ENCODE measurements around the gene GPSM3.
"Not testable (repeated sequence)": the region's sequence is repeated elsewhere in the genome, so short reads cannot be mapped to it uniquely, and the experiment has no call there.

Gene GPSM3, protein sequence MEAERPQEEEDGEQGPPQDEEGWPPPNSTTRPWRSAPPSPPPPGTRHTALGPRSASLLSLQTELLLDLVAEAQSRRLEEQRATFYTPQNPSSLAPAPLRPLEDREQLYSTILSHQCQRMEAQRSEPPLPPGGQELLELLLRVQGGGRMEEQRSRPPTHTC

DNA sequence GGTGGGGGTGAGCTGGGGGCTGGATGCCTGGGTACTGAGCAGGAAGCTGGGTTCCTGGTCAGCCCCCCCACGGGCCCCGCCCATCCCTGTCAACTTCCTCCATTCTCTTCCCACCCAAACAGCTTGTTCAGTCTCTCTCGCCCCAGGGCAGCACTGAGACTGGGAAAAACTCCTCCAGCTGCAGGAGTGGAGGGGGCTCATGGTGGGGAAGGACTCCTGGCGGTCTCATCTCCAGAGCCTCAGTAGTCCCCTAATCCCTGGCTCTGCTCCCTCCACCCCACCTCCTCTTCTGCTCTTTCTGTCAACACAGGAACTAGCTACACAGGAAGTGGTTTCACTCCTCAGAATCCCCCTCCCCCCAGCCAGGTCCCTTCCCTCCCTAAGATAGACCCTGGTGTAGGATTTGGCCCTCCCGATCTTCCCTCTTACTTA is at the start of gene GPSM3:
TSS of gene GPSM3 (minus strand) at position 36 of the 432 bp plus-strand sequence. CDS start 130 bp downstream, outside the sequence.
- no peak for FAIRE-seq

DNA sequence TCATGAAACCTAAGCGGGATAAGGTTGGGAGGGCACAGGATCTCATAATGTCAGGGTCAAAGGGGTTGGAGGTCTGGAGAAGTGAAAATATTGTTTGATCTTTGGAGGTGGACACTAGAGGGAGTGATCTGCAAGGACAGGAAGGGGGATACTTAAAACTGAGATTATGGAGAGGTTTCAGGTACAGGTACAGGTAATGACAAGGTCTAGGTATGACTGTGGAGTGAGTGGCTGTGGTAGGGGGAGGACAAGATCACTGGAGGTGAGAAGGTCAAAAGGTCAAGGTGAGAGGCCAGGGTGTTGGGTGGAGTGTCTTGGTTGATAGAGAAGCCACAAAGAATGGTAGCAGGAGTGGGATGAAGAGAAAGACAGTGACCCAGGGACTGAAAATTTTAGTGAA is 48.2 kb upstream of the GPSM3 start:
- no peak for FAIRE-seq

DNA sequence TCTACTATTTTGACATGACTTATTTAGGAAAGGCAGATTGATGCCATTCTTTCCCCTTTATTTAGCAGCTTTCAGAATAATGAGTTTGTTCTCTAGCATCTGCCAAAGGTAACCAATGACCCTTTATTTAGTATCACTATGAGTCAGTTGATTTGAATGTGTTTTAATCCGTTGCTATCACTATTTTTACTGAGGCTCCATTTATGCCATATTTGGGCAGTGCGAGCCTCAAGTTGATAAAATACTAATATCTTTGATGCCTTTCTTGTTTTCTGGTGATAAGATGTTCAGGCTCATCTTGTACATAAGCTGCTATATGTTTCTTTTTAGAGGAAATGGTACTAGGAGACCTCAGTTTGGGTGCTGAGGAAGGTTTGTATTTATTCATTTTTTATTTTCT is 47.0 kb upstream of the GPSM3 start:
- FAIRE-seq: no peak

DNA sequence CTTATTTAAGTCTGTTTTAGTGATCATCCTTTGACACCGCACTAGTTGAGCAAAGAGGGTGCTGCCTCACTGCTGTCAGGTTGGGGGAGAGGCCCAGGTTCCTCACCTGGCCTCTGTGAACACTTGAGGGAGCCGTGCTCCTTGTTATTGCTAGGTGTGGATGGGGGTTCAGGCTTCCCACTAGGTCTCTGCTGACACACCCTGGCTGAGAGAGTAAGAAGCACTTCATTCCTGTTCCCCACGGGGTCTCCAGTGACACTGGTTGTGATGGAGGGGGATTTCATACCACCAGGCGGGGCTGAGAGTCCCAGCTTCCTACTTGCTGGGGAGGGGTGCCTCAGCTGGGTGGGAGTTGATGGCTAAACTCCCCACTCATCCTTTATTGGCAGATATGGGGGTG is 42.5 kb upstream of the GPSM3 start:
- no peak for FAIRE-seq

DNA sequence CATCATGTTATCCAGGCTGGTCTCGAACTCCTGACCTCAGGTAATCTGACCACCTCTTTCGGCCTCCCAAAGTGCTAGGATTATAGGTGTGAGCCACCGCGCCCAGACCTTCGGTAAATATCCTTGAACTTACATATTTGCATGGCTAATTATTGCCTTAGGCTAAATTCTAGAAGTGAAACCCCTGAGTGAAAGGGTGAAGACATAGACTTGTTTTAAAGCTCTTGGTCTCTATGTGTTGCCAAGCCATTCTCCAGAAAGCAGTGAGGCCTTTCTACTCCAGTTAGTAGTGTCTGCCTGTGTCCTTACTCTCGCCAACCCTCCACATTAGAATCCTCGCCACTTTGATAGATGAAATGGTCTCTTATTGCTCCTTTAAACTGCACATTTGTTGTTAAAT is 34.0 kb upstream of the GPSM3 start:
- FAIRE-seq: no peak

DNA sequence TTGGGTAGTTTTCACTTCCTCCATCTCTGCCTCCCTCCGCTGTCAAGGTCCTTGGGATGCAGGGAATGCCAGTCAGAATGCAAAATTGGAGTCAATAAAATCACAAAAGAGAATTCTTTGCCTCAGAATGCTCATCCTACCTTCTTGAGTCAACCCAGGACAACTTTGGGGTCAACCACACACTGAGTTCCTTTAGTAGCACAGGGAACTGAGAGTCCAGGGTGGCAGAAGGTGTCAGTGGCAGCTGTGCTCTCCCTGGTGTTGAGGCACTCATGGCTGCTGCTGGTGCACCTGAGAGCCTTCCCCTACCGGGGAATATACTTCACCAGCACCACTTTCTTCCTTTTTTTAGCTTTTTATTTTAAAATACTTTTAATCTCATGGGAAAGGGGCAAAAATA is 32.3 kb upstream of the GPSM3 start:
- no peak for FAIRE-seq

DNA sequence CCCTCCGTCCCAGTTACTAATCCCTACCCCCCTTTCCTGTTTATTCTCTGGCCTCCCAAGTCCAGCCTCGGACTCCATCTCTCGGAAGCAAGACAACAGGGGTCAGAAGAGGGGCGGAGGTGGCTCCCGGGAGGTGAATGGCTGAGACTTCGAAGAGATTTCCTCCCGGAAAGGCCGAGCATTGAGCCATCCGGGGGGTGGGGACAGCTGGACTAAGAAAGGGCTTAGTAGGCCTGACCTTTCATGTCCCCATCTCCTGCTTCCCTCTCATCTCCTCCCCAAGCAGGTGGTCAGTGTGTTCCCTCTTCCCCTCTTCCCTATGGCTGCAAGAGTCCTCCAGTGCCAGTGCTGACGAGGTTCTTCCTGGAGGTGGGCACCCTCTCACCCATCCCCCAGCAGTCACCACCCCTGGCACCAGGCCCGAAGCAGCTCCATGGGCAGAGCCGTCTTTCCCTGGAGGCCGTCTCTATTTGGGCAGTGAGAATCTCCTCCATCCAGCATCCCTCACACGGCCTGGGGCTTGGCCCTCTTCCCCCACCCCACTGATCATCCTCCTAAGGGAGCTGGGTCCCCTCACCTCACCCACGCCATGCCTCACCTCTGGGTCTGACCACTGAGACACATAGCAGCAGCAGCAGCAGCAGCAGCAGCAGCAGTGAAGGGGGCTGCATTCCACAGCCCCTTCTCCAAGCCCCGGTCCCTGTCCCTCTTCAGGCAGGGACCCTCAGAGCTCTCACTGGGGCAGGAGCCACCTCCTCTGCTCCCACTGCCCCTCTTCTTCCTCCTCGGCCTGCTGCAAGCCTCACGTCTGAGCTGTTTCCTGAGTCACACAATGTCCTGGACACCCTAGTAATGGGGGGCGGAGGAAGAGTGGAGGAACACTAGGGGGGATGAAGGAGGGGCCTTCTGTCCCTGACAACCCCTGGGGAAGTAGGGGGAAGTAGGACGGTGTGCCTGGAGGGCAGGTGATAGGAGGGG is 31.1 kb upstream of the GPSM3 start, which contains the start of gene NOTCH4:
TSS of gene NOTCH4 (minus strand) at position 810 of the 978 bp plus-strand sequence. CDS start at position 671, 139 bp downstream.
- FAIRE-seq: no peak

DNA sequence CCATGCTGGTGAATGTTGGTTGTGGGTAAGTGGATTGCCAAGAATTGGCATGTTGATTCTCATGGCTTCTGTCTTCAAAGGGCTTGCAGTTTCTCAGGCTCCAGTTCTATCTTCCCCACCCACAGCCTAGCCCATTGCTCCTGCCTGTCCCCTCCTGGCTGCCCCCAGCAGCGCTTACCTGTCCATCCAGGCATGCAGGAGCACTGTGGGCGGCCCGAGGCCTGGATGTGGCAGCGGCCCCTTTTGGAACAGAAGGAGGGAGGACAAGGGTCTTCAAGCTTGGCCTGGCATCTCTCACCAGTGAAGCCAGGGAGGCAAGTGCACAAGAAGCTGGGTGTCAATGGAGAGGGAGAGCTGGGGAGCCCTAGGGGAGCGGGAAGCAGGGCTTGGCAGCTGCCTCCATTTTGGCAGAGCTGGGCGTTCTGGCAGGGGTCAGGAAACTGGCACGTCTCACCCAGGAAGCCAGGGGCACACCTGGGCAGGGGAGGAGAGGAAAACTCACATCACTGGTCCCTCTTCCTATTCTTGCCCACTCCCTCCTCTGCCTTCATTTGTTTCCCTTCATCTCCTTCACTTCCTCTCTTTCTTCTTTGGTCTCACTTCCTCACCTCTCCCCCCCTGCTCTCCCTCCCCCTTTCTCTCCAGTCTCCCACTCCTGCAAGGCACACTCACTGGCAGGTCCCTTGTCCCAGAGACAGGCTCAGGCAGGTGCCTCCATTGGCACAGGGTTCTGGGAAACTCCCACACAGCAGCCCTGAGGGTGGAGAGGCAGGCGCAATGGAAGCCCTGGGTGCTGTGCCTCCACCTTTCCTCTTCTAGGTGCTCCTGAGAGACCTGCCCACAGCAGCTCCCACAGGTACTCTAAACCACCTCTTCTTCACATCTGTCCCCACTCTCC is 30.1 kb upstream of the GPSM3 start:
- no peak for FAIRE-seq

DNA sequence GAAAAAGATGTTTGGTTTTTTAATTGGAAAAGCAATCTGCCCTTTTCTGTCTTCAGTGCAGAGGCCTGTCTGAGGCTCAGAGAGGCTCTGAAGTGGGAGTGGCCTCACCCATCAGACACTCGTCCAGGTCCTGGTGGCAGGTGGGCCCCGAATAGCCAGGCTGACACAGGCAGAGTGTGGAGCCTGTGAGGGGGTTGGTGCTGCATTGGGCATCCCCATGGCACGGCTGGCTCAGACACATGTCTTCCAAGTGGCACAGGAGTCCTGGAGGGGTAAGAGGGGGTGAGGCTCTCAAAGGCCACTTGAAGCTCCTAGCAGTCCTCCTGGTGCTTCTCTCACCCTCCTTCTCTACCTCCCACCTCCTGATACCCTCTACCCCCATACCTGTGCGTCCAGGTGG is 27.6 kb upstream of the GPSM3 start:
- no peak for FAIRE-seq

DNA sequence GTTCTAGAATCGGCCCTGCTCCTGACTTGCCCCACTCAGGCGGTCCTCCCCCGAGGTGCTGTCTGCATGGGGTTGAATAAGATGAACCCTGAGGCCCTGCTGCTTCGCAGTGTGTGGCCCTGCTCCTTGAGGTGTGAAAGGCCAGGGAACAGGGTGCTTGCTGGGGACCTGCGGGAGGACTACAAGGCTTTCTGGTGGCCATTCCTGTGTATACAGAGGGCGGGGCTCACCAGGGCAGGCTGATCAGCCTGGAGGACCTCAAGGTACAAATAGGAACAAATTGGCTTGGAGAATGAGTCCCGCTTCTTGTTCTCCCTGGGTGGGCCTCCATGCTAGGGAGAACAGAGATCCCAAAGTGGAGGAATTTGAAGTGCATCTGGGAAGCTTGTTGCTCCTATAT is 25.7 kb upstream of the GPSM3 start:
- FAIRE-seq: no peak

DNA sequence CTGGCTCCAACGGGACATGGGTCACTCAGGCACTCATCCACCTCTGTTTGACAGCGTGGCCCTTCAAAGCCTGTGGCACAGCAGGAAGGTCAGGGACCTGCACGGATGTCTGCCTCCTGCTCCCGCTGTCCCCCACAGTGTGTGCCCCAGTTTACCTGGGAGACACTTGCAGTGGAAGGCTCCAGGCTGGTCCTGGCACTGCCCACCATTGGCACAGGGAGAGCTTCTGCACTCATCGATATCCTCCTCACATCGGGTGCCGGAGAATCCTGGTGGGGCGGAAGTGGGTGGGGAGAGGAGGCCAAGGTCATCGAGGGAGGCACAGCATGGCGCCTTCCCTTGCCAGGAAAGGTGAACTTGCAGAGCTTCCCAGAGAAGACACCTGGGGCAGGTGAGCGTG is 24.6 kb upstream of the GPSM3 start:
- no peak for FAIRE-seq

DNA sequence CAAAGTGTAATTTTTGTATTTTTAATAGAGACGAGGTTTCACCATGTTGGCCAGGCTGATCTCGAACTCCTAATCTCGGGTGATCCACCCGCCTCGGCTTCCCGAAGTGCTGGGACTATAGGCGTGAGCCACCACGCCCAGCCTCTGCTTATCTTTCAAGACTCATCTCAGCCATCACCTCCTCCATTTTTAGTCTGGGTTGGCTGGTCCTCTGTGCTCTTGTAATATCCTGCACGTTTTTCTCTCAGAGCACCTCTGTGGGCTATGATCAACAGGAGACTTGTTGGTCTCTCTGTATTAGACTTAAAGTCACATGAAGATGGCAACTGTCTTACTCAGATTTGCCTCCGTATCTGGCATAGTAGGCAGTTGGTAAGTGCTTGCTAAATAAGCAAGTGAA is 23.8 kb upstream of the GPSM3 start:
- no peak for FAIRE-seq

DNA sequence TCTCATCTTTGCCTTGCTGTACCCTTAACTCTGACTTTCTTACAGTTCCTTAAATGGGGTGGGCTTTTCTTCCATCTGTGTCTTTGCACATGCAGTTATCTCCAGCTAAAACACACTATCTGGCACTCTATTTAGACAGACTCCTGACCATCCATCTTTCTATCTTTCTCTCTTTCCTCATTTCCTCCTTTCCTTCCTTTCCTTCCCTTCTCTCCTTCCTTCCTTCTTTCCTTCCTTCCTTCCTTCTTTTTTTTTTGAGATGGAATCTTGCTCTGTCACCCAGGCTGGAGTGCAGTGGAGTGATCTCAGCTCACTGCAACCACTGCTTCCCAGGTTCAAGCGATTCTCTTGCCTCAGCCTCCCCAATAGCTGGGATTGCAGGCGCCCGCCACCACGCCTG is 23.2 kb upstream of the GPSM3 start:
- FAIRE-seq: no peak

DNA sequence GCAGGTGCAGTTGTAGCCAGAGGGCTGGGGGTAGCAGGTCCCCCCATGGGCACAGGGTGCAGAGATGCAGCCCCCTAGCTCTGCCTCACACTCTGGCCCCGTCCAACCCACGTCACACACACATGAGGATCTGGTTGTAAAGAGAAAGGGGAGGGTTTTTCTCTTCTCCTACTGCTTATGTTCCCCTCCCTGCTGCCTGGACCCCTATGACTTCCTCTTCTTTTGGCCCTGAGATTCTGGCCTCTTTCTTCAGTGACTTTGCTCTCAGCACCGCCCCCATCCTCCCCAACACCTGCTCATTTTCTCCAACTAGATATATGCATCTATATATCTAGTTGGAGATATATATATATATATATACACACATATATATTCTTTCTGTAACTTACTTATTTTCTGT is 21.7 kb upstream of the GPSM3 start:
- no peak for FAIRE-seq

DNA sequence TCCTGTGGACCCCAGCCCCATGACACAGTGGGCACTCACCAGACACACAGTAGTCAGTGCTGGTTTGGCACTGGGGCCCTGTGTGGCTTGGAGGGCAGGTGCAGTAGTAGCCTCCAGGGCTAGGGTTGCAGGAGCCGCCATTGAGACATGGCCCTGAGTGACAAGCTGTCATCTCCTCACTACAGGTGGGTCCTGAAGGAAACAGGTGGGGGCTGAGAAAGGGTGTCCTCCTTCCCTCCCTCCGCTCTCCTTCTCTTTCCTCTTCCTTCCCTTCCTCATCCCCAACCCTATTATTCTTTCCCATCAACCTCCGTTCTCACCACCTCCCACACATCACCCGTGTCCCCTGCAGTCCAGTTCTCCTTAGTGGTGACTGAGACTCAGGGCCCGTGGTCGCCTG is 21.2 kb upstream of the GPSM3 start:
- FAIRE-seq: no peak

DNA sequence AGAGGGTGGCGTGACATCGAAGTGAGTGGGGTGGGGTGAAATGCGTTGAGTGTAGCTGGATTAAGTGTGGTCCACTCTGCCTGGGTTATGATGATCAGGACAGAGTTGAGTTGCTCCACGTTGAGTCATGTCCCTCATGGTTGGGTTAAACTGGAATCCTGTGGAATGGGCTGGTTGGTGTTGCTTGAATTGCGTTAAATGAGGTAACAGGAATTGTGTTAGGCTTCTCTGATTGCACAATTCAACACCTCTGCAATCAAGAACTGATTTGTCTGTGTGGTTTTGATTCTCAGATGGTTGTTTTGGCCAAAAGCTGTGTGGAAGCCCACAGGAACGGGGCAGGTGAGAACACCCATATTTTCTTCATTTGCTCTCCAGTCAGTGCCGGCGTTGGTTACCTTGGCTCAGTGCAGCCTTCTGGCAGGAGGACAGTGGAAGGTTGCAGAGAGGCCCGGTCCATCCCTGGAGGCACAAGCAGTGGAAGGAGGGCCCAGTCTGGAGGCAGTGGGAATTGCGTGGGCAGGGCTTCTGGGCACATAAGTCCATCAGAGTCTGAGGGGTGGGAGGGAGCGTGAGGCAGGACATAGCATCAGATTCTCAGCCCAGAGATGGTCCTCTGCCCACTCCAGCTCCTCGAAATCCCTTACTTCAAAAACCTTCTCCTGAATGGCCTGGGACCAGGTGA is 19.8 kb upstream of the GPSM3 start:
- no peak for FAIRE-seq

DNA sequence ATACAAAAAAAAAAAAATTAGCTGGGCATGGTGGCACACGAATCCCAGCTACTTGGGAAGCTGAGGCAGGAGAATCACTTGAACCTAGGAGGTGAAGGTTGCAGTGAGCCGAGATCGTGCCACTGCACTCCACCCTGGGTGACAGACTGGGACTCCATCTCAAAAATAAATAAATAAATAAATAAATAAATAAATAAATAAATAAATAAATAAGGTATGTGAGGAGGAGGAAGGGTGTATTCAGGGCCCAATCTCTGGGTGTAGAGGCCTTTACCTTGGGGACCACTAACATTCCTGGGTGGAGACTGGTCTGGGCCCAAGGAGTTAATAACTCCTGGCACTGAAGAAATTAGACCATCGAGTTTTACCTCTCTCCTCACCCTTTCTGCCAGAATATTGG is 19.0 kb upstream of the GPSM3 start:
- FAIRE-seq: not testable (repeated sequence)

DNA sequence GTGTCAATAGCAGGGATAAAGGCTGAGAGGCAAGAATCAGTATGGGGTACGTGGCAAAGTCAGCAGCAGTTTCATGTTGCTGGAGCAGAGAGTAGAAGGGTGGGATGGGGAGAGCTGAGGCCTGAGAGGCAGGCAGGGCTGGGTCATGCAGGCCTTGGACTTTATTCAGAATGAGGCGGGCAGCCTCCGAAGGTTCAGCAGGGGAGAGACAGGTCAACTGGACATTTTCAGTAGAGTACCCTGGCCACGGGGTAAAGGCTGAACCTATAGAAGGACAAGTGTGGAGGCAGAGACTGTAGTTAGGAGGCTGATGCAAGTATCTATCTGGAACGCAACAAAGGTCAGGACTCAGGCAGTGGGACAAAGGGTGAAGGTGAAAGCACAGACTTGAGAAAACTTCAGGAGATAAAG is 17.8 kb upstream of the GPSM3 start:
- no peak for FAIRE-seq

DNA sequence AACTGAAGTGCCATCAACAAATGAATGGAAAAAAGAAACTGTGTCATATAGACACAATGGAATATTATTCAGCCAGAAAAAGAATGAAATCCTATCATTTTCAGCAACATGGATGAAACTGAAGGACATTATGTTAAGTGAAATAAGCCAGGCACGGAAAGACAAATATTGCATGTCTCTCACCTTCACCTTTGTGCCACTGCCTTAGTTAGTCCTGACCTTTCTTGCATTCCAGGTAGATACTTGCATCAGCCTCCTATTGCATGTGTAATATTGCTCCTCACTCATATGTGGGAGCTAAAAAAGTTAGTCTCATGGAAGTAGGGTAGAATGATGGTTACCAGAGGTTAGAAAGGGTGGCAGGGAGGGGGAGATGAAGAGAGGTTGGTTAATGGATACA is 16.6 kb upstream of the GPSM3 start:
- FAIRE-seq: no peak

DNA sequence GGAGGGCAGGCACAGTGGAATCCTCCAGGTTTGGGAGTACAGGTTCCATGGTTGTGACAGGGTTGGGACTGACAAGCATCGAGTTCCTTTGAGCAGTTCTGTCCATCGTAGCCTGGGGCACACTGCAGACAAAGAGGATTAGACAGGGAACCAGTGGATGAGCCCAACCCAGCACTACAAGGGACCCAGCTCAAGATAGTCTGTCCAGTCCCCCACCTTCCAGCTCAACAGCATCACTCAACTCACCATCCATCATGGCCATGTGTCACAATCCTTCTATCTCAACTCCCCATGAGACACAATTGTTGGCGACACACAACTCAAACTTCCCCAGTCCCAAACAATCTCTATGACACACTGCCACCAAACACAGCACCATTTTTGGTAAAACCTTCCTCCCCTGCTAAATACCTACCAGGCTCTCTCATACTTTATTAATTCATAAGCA is 11.8 kb upstream of the GPSM3 start:
- no peak for FAIRE-seq

DNA sequence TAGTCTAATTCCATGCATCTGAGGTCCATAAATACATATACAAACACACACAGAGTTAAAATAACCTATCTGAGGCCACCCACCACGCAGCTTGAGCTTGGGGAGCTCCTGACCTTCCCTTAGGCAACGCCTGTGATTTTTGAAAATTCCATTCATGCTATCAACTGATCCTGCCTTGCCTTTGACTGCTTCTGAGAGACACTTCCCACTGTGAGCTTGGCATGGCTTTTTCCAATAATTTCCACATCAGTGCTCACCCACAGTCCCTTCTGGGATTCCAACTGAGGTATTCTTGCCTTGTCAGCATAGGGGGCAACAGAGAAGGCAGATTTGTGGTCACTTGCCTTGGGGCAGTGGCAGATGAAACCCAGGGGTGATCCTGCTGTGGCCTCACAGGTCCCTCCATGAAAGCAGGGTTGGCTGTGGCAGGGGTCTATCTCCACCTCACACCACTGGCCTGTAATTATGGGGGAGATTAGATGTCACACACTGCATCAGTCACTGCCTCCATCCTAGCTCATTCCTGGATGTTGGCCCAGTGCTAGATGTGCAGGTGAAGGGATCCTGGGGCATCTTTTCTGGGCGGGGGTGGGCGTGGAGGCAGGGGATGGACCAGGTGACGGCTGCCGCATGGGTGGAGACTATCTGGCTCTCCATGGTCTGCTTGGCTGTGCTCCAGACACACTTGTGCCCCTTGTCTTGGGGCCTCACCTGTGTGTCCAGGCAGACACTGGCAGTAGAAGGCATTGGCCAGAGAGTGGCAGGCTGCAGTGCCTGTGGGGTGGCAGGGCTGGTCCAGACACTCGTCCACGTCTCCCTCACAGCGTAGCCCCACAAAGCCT is 11.2 kb upstream of the GPSM3 start:
- FAIRE-seq: no peak

DNA sequence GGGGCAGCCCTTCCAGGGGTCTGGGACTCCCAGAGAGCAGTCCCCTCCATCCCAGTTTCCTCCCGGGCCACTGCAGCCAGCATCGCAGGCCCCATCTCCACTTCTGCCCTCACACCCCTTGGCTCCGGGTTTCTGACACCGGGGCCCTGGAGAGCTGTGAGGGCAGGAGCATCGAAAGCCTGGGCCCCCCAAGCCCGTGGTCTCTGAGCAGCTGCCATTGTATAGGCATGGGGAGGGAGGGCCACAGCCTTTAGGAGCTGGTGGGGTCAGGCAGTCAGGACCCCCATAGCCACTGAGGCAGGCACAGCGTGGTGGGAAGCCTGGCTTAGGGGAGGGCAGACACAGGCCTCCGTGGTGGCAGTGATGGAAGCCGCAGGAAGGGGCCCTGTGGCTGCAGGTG is 9.7 kb upstream of the GPSM3 start:
- FAIRE-seq: no peak
